Right lobe of liver (tissue), 6 donors: ENCODE data around the gene MYLK. TPM values are rescaled to one million over a fixed set of nuclear protein-coding genes. Genes with fewer than 3 reads are reported as not detected.
"Not testable (repeated sequence)": the region's sequence is repeated elsewhere in the genome, so short reads cannot be mapped to it uniquely, and the experiment has no call there.

Experiments used
- ATAC-seq, 4 donors: fragments of 200-7000 bp; cut with Tn5 transposase; one replicate each; pipeline ENCODE4 v1.9.1; 2020; ENCODE audit warnings: mild to moderate bottlenecking in 4 of 4, moderate library complexity in 4 of 4
- DNase-seq, 3 donors: peaks; one replicate each; pipeline ENCODE4 v3.0.0-alpha.2; 2020
- H3K27ac ChIP-seq, 3 donors: fragments of 200-600 bp; one replicate each; pipeline ENCODE4 v1.8.0; 2022
- H3K27me3 ChIP-seq, 2 donors: fragments of 200-600 bp; one replicate each; pipeline ENCODE4 v1.8.0; 2022
- H3K36me3 ChIP-seq, 4 donors: fragments of 200-600 bp; sonication (generic) in 1 of 4; one replicate each; pipeline versions ENCODE4 v1.5.1 to v1.8.0; 2017 to 2022; ENCODE audit warnings: control low read depth in 1 of 4
- H3K4me1 ChIP-seq, 4 donors: fragments of 200-600 bp; sonication (generic) in 1 of 4; one replicate each; pipeline versions ENCODE4 v1.5.1 to v1.8.0; 2017 to 2022; ENCODE audit warnings: control low read depth in 1 of 4
- H3K4me3 ChIP-seq, 3 donors: fragments of 200-600 bp; one replicate each; pipeline ENCODE4 v1.8.0; 2022
- H3K9me3 ChIP-seq, 4 donors: fragments of 200-600 bp; sonication (generic) in 1 of 4; one replicate each; pipeline versions ENCODE4 v1.5.1 to v1.8.0; 2017 to 2022; ENCODE audit warnings: control low read depth in 1 of 4
- CTCF ChIP-seq, 4 donors: fragments of 200-600 bp in 3 of 4; fragments of 450-650 bp in 1 of 4; IDR thresholded peaks; one replicate each; pipeline versions ENCODE4 v1.5.1 to v1.8.0; 2016 to 2022; ENCODE audit warnings: antibody characterized with exemption in 4 of 4, mild to moderate bottlenecking in 2 of 4
- POLR2A ChIP-seq: fragments of 450-650 bp; IDR thresholded peaks from one replicate; pipeline ENCODE4 v1.6.1; 2017; ENCODE audit warnings: antibody characterized with exemption, mild to moderate bottlenecking
- WGBS: methylation state at CpG from one replicate; pipeline ENCODE4 v1.1.6; 2018; ENCODE audit warnings: low coverage, low lambda C conversion rate; ENCODE audit not compliant: insufficient coverage; ENCODE audit errors: missing lambda C conversion rate; 5-methylcytosine and 5-hydroxymethylcytosine counted together
- intact Hi-C, 2 donors: fragments of 100-400 bp; cut with DNase I; formaldehyde crosslinking; loops; one replicate each; pipeline versions ENCODE4 v1.11.2 to v1.14.1; 2022
- total RNA-seq, 6 experiments: library from RNA; depleted of rRNA in 2 of 6; stranded (reverse); fragments of >200 nt in 2 of 6; fragmentation: NEBNext Ultra II Directional in 3 of 6; extraction: Animal tissue kit (Norgen Biotek cat#: 25700) in 3 of 6; gene quantifications; one replicate each; pipeline versions ENCODE4 v1.1.0 to v1.2.4, GENCODE V29; 2016 to 2023
- donor health status: DM: no; HTN: yes; CAD: no.
- donor health status: DM: no; HTN: no; CAD: no.
- donor health status: DM: no; HTN: no; CAD: no.
- donor health status: DM: no; HTN: yes; CAD: no.
- donor health status: DM: no; HTN: yes; CAD: no.

Gene MYLK
- total RNA-seq, 6 experiments from 2014 or later = 61.1 to 146 (median 97.8) TPM

- TF ChIP-seq CTCF (IDR thresholded peaks at IDR 0.05) (no peak), POLR2A (no peak)
- Histone ChIP-seq H3K36me3 (peaks cover 0 to 49% (median 18%) of the 10 kb centered on the region in 4 donors), H3K27ac (no peak overlapping the region), H3K9me3 (no peaks in the 10 kb centered on the region), H3K27me3 (no peaks in the 10 kb centered on the region), H3K4me1 (no peaks in the 10 kb centered on the region), H3K4me3 (no peak overlapping the region)
- intact Hi-C loops = loop anchor here in 1 of 2 donors (10.0 kb wide), 1 partner anchor 54 kb away; no protein-coding TSS in a partner anchor
- no peak for DNase-seq
- ATAC-seq = no peak
- WGBS = 100% methylated on average over 1 of the region's 10 CpGs
These were observed 175.6 kb downstream of the MYLK start for GRCh38 chr3:123708531-123708930.

GRCh38 chr3:123707641-123708040, 176.5 kb downstream of the MYLK start:
- not testable (repeated sequence) for DNase-seq, H3K9me3 ChIP-seq, H3K4me3 ChIP-seq

GRCh38 chr3:123706871-123707270, 177.3 kb downstream of the MYLK start:
- H3K36me3 ChIP-seq = peaks cover 0 to 43% (median 16%) of the 10 kb centered on the region in 4 donors
- intact Hi-C loops = loop anchor here in 1 of 2 donors (10.0 kb wide), 1 partner anchor 52 kb away; no protein-coding TSS in a partner anchor
- no peak for ATAC-seq
- WGBS = 97% methylated on average over 5 of the region's 8 CpGs
- H3K27ac ChIP-seq = no peak overlapping the region
- no peaks in the 10 kb centered on the region for H3K27me3 ChIP-seq
- no peak overlapping the region for H3K4me3 ChIP-seq
- DNase-seq = no peak
- TF ChIP-seq POLR2A (no peak), CTCF (IDR thresholded peaks at IDR 0.05) (no peak)
- H3K4me1 ChIP-seq = peaks cover 0 to 13% (median 6%) of the 10 kb centered on the region in 4 donors
- H3K9me3 ChIP-seq = no peaks in the 10 kb centered on the region

More at GRCh38 chr3:123707641-123708040, 176.5 kb downstream of the MYLK start:
- WGBS = 87% methylated on average over 4 of the region's 7 CpGs
- not testable (repeated sequence) for H3K4me1 ChIP-seq, H3K27me3 ChIP-seq, H3K27ac ChIP-seq, ATAC-seq
- peaks cover 0 to 45% (median 16%) of the 10 kb centered on the region in 4 donors for H3K36me3 ChIP-seq
- intact Hi-C loops = loop anchor here in 1 of 2 donors (10.0 kb wide), 1 partner anchor 53 kb away; no protein-coding TSS in a partner anchor

DNA sequence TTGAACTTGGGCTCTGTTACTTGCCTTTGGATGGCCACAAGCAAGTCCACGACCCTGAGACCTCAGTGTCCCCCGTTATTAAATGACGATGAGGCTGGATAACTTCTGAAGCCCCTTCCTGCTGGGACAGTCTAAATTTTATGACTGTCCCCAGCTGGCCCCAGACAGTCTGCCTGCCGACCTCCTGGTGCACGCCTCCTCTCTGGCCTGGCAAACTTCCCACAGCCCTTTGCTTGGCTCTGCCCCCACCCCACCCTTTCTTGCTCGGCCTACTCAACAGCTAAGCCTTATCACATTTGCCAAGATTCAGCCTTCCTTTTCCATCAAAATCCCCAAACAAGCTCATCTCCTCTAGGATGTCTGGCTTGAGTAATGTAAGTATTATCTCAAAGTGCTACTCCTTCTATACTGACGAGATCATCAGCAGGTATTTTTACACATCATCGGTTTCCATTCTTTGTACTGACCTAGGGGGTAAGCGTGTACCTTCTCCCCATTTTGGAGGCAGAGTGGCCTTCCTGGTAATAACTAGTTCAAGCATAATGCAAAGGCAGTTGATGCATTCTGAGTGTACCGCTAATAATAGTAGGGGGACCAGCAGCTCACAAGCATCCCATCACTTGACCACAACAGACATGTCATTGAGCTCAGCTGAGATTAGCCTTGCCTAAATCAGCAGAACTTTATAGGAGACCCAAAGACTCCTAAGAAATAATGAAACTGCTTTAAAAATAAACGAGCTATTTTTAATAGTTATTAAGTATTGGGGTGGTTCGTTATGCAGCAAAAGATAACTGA, 178.4 kb downstream of the MYLK start:
- Histone ChIP-seq H3K27ac (no peak overlapping the region), H3K4me1 (peaks cover 0 to 20% (median 9%) of the 10 kb centered on the region in 4 donors), H3K27me3 (no peaks in the 10 kb centered on the region), H3K4me3 (no peak overlapping the region), H3K36me3 (peaks cover 0 to 43% (median 16%) of the 10 kb centered on the region in 4 donors), H3K9me3 (no peaks in the 10 kb centered on the region)
- WGBS = 68% methylated on average over 9 of the region's 12 CpGs
- DNase-seq (no peak), ATAC-seq (no peak)
- no peak for TF ChIP-seq CTCF (IDR thresholded peaks at IDR 0.05)
- TF ChIP-seq POLR2A = no peak
- intact Hi-C loops = loop anchor here in 1 of 2 donors (10.0 kb wide), 1 partner anchor 51 kb away; no protein-coding TSS in a partner anchor

DNA sequence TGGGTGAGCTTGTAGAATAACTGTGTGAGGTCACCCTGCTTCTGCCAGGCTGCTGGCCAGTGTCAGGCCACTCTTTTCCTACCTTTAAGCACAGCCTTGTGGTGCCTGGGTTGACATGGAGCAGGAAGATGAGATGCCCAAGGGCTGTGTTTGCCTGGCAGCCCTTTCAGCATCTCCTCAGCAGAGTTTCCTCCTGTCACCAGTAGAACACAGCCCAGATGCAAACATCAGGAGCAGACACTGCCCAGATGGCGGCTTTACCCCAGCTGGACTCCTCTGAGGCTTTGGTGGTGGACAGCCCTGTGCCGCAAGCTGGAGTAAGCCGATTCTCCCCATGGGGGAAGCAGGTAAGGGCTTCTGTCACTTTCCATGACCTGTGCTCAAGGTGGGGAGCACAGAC, 180.5 kb downstream of the MYLK start:
- no CpG with 5 or more reads among the region's 3 CpGs for WGBS
- H3K4me3 ChIP-seq, ATAC-seq, H3K27me3 ChIP-seq, H3K27ac ChIP-seq, DNase-seq, H3K9me3 ChIP-seq: not testable (repeated sequence)
- Histone ChIP-seq H3K4me1 (peaks cover 0 to 20% (median 9%) of the 10 kb centered on the region in 4 donors), H3K36me3 (peaks cover 0 to 42% (median 17%) of the 10 kb centered on the region in 4 donors)
- intact Hi-C loops = loop anchor here (5.0 to 10.0 kb wide), 2 partner anchors 49 to 51 kb away; no protein-coding TSS in a partner anchor
